Upper lobe of right lung (tissue), 1 donor: ENCODE results near the gene CISH. TPM values are rescaled to one million over a fixed set of nuclear protein-coding genes. Genes with fewer than 3 reads are reported as not detected.
A peak's percentile ranks its signal among the peaks of the same experiment; 100 is the strongest.

Source experiments
- ATAC-seq: fragments of 200-7000 bp; cut with Tn5 transposase; one replicate; pipeline ENCODE4 v1.9.1; 2020; ENCODE audit warnings: mild to moderate bottlenecking, moderate library complexity
- DNase-seq: peaks from one replicate; pipeline ENCODE4 v3.0.0-alpha.2; 2020
- H3K27ac ChIP-seq: fragments of 200-600 bp; one replicate; pipeline ENCODE4 v1.8.0; 2022
- H3K27me3 ChIP-seq: fragments of 200-600 bp; one replicate; pipeline ENCODE4 v1.8.0; 2022; ENCODE audit warnings: mild to moderate bottlenecking
- H3K36me3 ChIP-seq: fragments of 200-600 bp; one replicate; pipeline ENCODE4 v1.8.0; 2022
- H3K4me1 ChIP-seq: fragments of 200-600 bp; one replicate; pipeline ENCODE4 v1.8.0; 2022
- H3K4me3 ChIP-seq: fragments of 200-600 bp; one replicate; pipeline ENCODE4 v1.8.0; 2022; ENCODE audit warnings: mild to moderate bottlenecking
- H3K9me3 ChIP-seq: fragments of 200-600 bp; one replicate; pipeline ENCODE4 v1.8.0; 2022
- CTCF ChIP-seq: fragments of 200-600 bp; IDR thresholded peaks from one replicate; pipeline ENCODE4 v1.8.0; 2022; ENCODE audit warnings: antibody characterized with exemption
- intact Hi-C: fragments of 100-400 bp; cut with DNase I; formaldehyde crosslinking; loops from one replicate; pipeline ENCODE4 v1.11.0; 2022
- total RNA-seq: library from RNA; stranded (reverse); fragmentation: NEBNext Ultra II Directional; extraction: Animal tissue kit (Norgen Biotek cat#: 25700); gene quantifications from one replicate; pipeline ENCODE4 v1.2.1, GENCODE V29; 2021
- donor health status: DM: no; HTN: yes; CAD: no; lungs with severe emphysema.

Gene CISH
- total RNA-seq, 1 donor from 2014 or later = 71.6 TPM

GRCh38 chr3:50617911-50618481 lies 6.4 kb upstream of the CISH start:
- no peak for TF ChIP-seq CTCF
- Histone ChIP-seq H3K36me3 (no peaks in the 10 kb centered on the region), H3K9me3 (no peaks in the 10 kb centered on the region), H3K27ac (peak overlapping the region; percentile 93), H3K4me3 (peak overlapping the region; percentile 93), H3K4me1 (peaks cover 52% of the 10 kb centered on the region), H3K27me3 (no peaks in the 10 kb centered on the region)
- DNase-seq (peak; percentile 67), ATAC-seq (no peak)
- intact Hi-C loops = no loop called here

GRCh38 chr3:50617096-50617791 lies 5.7 kb upstream of the CISH start, which contains the start of gene MAPKAPK3:
MAPKAPK3 (plus strand) TSS chr3:50617151; CDS start chr3:50617566, 415 bp downstream.
- Histone ChIP-seq H3K27me3 (no peaks in the 10 kb centered on the region), H3K9me3 (no peaks in the 10 kb centered on the region), H3K27ac (peak within 1 kb of the TSS; percentile 93), H3K36me3 (no peaks in the 10 kb centered on the region), H3K4me3 (peak within 1 kb of the TSS; percentile 93), H3K4me1 (peaks cover 58% of the 10 kb centered on the region)
- no peak for TF ChIP-seq CTCF
- ATAC-seq = peak; percentile 43
- DNase-seq = peak; percentile 87
- intact Hi-C loops = no loop called here

DNA sequence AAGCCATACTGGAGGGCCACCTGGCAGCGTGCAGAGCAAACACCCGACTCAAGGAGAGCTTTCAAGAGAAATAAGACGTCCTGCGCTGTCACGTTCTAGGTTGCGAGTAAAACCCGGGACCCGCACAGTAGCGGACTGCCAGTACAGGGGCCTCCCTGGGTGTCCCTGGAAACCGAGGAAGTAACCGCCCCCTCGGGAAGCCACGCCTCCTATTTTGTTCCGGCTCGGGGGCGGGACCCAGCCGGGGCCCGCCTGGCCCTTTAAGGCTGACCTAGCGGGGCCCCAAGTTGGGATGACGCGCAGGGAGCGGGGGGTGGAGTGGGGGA lies 5.2 kb upstream of the CISH start:
- intact Hi-C loops = no loop called here
- no peaks in the 10 kb centered on the region for H3K9me3 ChIP-seq
- no peaks in the 10 kb centered on the region for H3K36me3 ChIP-seq
- H3K4me1 ChIP-seq = peaks cover 58% of the 10 kb centered on the region
- TF ChIP-seq CTCF = no peak
- peak overlapping the region; percentile 93 for H3K27ac ChIP-seq
- peak overlapping the region; percentile 93 for H3K4me3 ChIP-seq
- DNase-seq (peak; percentile 97), ATAC-seq (peak; percentile 76)
- H3K27me3 ChIP-seq = no peaks in the 10 kb centered on the region

DNA sequence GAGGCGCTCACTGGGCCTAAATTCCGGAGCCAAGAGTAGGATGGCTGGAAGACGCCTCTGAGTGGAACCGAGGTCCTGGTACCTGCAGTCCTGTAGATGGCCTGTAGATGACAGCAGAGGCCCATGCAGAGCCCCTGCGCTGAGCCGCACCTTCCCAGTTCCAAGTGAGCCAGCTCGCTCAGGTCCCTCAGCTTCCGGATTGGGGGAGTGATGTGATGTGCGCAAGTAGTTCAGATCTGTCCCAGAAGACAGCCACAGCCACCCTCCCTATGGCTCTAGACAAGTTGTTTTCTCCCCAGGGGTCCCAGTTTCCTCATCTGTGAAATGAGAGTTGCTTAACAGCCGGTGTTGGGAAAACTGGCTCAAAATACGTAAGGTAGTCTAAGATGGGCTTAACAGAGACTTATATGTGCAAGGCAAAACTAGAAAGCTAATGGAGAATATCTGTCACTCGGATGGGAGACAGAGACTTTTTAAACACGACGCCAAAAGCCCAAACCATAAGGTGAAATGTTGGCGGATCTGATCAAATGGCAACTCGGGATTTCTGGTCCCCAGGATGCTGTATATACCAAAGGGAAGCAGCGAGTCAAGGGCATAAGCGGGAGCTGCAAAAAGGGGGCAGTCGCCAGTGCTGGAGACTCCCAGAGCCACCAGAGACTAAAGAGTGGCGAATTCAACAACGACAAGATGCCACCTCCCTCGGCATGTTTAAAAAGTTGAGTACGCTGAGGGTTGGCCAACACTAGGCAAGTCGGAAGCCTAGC lies 4.6 kb upstream of the CISH start:
- intact Hi-C loops = no loop called here
- H3K27me3 ChIP-seq = no peaks in the 10 kb centered on the region
- peak; percentile 97 for TF ChIP-seq CTCF
- ATAC-seq = peak; percentile 53
- peak overlapping the region; percentile 93 for H3K4me3 ChIP-seq
- H3K27ac ChIP-seq = peak overlapping the region; percentile 93
- no peaks in the 10 kb centered on the region for H3K9me3 ChIP-seq
- DNase-seq = peak; percentile 89
- peaks cover 58% of the 10 kb centered on the region for H3K4me1 ChIP-seq
- H3K36me3 ChIP-seq = no peaks in the 10 kb centered on the region

GRCh38 chr3:50615190-50615589 lies 3.6 kb upstream of the CISH start:
- TF ChIP-seq CTCF = no peak
- Histone ChIP-seq H3K9me3 (no peaks in the 10 kb centered on the region), H3K36me3 (no peaks in the 10 kb centered on the region), H3K4me1 (peaks cover 56% of the 10 kb centered on the region), H3K4me3 (no peak overlapping the region), H3K27ac (no peak overlapping the region), H3K27me3 (no peaks in the 10 kb centered on the region)
- ATAC-seq = no peak
- no peak for DNase-seq
- intact Hi-C loops = no loop called here
